NCI-H774 (cell line): ENCODE results near the gene GIGYF2.

Experiments used
- DNase-seq: peaks from one replicate; lab custom pipeline; 2025; lab: John Stamatoyannopoulos, UW

The GIGYF2 gene

GRCh38 chr2:232761301-232761907 is 64.3 kb downstream of the GIGYF2 start:
- DNase-seq: no peak

GRCh38 chr2:232767866-232768265 is 70.7 kb downstream of the GIGYF2 start:
- no peak for DNase-seq

GRCh38 chr2:232770207-232770606 is 73.1 kb downstream of the GIGYF2 start:
- no peak for DNase-seq

DNA sequence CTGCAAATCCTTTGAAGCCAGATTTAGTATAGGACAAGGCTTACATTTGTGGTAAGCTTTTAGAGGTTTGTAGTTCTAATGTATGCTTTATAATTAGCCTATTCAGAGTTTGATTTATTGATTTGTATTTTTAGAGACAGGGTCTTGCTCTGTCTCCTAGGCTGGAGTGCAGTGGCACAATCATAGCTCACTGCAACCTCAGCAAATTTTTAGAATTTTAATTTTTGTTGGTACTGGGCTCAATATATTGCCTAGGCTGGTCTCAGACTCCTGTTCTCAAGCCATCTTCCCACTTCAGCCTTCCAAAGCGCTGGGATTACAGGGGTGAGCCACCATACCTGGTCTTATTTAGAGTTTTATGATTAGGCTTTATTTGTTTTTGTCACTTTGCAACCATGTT is 74.7 kb downstream of the GIGYF2 start:
- no peak for DNase-seq

GRCh38 chr2:232772531-232772930 is 75.4 kb downstream of the GIGYF2 start:
- no peak for DNase-seq

- no peak for DNase-seq
These were observed 76.7 kb downstream of the GIGYF2 start for GRCh38 chr2:232773815-232774214.

DNA sequence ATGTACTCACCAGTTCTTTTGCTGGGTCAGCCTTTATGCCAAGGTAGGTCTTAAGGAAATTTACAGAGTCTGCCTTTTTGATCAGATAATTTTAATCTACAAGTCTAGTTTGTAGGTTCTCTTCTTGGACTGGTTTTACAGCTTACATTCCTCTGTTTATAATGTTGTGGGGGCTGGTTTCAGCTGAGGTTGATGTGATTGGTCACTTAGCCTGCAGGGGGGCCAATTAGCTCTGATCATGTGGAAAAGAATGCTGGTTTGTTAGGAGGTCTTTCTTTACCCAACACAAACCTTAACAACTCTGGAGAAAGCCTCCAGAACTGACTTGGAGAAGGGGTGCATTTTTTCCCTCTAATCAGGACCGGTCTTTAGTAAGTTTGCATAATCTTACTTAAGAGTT is 79.3 kb downstream of the GIGYF2 start, which contains the start of gene KCNJ13:
Gene KCNJ13, minus strand, starts transcription at position 131 of the 400 bp plus-strand sequence. CDS start 5,203 bp downstream, outside the sequence.
- DNase-seq: no peak

- no peak for DNase-seq
These were observed 80.1 kb downstream of the GIGYF2 start for GRCh38 chr2:232777276-232777675.

DNA sequence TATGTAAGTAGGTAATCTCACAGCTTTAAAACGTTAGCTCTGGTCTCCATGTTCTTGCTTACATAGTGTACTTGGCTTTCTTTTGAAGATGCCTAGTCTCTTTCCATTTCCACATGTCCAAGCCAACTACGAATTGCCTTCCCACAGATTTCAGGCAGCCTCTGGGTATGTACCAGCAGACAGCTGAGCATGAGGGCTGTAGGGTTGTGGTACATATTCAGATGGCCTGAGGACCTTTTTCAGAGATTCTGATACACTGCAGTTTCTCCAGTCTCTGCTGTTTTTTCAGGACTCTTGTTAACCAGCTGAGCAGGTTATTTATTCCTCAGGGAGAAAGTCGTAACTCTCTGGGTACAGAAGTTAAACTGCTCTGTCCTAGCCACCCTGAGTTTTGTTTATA is 82.3 kb downstream of the GIGYF2 start:
- DNase-seq: no peak

DNA sequence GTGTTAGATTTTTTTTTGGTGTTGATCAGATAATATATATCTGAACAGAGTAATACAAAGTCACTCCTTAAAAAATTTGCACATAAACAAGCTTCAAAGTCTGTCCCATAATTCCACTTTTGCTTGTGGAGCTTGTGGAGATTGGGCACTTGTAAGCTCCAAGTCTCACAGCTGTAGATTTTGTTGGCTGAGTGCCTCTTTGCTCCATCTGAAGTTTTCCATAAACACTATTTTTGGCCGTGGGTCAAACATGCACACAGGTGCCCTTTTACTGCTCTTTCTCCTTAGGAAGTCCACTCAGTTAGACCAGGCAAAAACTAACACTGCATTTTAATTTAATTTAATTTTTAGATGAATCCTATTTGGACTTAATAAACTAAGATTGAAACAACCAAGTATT is 82.8 kb downstream of the GIGYF2 start:
- DNase-seq: no peak

- DNase-seq: no peak
These were observed 84.6 kb downstream of the GIGYF2 start for GRCh38 chr2:232781765-232782164.

DNA sequence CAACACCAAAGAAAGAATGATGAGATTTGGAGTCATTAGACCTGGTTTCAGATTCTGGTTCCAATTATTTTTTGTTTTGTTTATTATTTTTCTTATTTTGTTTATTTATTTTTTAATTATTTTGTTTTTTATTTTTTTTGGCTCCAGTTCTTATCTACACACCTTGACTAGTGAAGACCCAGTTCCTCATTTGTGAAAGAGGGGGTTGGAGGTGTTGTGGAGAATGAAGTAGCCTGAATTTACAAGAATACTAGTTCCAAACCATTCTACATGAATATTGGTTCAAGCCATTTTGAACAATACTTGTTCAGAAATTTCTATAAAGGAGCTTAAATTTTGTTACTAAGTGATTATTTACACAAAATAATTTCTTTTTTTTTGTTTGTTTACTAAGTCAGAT is 86.1 kb downstream of the GIGYF2 start:
- DNase-seq: no peak

GRCh38 chr2:232787806-232788205 is 90.7 kb downstream of the GIGYF2 start:
- no peak for DNase-seq

DNA sequence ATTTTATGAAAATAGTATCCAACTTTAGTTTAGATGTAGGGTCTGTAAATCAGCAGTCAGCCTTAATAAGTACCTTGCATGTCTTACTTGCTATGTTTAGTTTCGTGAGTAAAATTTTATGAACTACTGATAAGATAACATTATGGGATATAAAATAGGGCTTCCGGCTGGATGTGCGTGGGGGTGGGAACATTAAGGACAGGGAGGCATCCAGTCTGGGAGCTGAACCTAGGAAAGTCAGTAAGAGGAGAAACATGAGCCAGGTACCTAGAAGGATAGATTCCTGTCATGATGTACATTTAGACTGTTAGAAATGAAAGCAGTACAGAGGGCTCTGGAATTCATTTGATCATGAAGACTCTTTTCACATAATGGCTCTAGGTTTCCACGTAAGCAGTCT is 92.0 kb downstream of the GIGYF2 start:
- no peak for DNase-seq

DNA sequence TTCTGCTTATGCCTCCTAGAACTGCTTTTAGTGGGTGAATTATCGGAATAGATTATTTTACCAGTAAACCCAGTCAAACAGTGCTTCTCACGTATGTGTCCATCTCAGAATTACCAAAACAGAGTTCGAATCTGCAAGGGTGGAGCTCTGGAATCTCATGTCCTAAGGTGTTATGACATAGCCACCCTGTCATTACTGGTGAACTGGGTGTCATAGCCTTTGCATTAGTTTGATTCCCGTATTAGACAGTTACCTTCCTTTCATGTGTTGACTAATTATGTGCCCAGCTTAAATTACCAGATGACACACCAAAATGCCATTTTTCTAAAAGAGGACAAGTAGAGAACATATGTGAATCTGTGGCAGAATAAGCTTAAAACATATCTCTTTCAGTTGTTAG is 94.4 kb downstream of the GIGYF2 start:
- DNase-seq: no peak

- DNase-seq: no peak
These were observed 96.1 kb downstream of the GIGYF2 start for GRCh38 chr2:232793271-232793670.

- no peak for DNase-seq
These were observed 97.8 kb downstream of the GIGYF2 start for GRCh38 chr2:232794981-232795380.

DNA sequence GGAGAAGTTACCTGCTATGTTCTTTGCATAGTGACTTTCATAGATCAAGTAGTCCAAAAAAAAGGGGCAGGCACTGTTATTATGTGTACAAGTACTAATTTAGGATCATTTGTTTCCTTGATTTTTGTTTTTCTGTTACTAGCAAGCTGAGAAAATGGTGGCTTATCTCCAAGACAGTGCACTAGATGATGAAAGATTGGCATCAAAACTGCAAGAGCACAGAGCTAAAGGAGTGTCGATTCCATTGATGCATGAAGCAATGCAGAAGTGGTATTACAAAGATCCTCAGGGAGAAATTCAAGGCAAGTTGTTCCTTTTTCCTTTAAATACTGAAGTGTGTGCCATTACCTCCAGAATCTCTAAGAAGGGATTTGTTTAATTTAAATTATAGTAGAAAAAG is 98.8 kb downstream of the GIGYF2 start:
- DNase-seq: no peak

GRCh38 chr2:232798187-232798586 is 101.1 kb downstream of the GIGYF2 start:
- no peak for DNase-seq

GRCh38 chr2:232800166-232800565 is 103.0 kb downstream of the GIGYF2 start:
- no peak for DNase-seq

- DNase-seq: no peak
These were observed 105.0 kb downstream of the GIGYF2 start for GRCh38 chr2:232802091-232802490.

DNA sequence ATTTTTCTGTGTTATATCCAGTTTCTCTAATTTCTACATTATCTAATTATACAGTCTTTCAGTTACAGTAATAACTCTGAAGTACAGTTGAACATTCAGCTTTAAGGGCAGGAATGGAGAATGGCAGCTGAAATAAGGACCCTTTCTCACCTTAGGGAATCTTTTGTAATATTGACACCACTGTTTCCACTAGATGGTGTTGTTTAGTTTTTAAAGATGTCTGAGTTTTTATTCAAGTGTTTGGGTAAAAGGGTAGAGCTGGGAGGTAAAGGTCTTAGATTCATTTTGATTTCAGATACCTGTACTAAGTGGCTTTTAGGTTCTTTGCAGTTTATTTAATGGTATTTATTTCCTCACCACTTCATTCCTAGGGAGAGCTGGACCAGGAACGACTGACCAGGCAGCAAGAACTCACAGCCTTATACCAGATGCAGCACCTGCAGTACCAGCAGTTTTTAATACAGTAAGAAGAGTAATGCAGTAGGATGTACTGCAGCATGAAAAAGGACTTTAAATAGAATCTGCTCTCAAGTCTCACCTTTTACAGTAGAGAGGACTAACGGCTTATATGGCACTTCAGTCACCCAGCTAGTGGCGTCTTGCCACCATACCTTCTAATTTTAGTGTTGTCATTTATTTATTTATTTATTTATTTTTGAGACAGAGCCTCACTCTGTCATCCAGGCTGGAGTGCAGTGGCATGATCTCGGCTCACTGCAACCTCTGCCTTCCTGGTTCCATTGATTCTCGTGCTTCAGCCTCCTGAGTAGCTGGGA is 112.4 kb downstream of the GIGYF2 start:
- no peak for DNase-seq

- DNase-seq: no peak
These were observed 113.3 kb downstream of the GIGYF2 start for GRCh38 chr2:232810444-232810843.

DNA sequence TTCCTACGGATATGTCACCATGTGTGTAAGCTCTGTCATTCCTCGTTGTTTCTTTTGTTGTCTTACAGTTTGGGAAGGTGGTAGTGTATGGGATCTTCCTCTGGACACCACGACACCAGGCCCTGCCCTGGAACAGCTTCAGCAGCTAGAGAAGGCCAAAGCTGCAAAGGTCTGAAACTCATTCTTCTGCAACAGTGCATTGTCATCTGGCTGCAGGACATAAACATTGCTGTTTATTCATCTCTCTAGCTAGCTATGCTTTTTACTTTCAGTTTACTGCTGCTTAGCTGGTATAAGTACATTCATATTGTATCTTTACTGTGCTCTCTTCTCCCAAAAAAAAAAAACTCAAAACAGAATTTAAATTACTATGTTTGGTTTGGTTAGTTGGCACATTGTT is 118.4 kb downstream of the GIGYF2 start:
- DNase-seq: no peak
